Kidney epithelial cell (primary cell): ENCODE results near the gene LRRC8C. TPM values are rescaled to one million over a fixed set of nuclear protein-coding genes. Genes with fewer than 3 reads are reported as not detected.

ENCODE experiments used
- DNase-seq: peaks from one replicate; pipeline ENCODE4 v3.0.0-alpha.2; 2010; ENCODE audit warnings: low read depth
- H3K27me3 ChIP-seq: 2 replicates; pipeline ENCODE4 v1.6.0; 2011; ENCODE audit warnings: low read length; ENCODE audit not compliant: control insufficient read depth, insufficient read depth
- H3K36me3 ChIP-seq: 2 replicates; pipeline ENCODE4 v1.5.1; 2011; ENCODE audit warnings: low read length; ENCODE audit not compliant: control insufficient read depth, insufficient read depth
- H3K4me3 ChIP-seq: 2 replicates; pipeline ENCODE4 v1.5.1; 2011; ENCODE audit warnings: low read depth, mild to moderate bottlenecking, control low read depth, low read length
- CTCF ChIP-seq: IDR thresholded peaks from 2 replicates; pipeline ENCODE4 v1.5.1; 2011; ENCODE audit warnings: mild to moderate bottlenecking, moderate library complexity, low read length, control low read depth, inconsistent platforms; ENCODE audit not compliant: insufficient read depth, poor library complexity, severe bottlenecking
- total RNA-seq: library from RNA; depleted of rRNA; stranded (reverse); fragments of >200 nt; gene quantifications from 2 replicates; pipeline ENCODE4 v1.2.3, GENCODE V29; 2015

LRRC8C gene
- total RNA-seq, 1 donor from 2014 or later, result 2.7 TPM

DNA sequence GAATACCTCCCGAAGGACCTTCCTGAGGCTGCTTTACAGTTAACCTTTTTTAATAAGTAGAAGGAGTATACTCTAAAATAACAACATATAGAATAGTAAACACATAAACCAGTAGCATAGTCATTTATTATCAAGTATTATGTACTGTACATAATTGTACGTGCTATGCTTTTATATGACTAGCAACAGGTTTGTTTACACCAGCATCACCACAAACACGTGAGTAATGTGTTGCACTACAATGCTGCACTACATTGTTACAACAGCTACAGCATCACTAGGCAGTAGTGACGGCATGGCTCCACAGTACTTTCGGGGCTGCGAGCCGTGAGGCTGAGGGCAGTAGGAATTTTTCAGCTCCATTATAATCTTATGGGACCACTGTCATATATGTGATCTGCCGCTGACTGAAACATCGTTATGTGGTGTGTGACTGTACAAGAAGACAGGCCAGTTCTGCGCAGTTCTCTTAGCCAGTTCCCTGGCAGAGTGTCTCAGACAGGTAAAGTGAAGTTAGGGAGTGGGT lies 105.1 kb downstream of the LRRC8C start:
- Histone ChIP-seq H3K4me3 (no peak overlapping the region), H3K36me3 (no peaks in the 10 kb centered on the region), H3K27me3 (no peaks in the 10 kb centered on the region)
- no peak for TF ChIP-seq CTCF
- no peak for DNase-seq

DNA sequence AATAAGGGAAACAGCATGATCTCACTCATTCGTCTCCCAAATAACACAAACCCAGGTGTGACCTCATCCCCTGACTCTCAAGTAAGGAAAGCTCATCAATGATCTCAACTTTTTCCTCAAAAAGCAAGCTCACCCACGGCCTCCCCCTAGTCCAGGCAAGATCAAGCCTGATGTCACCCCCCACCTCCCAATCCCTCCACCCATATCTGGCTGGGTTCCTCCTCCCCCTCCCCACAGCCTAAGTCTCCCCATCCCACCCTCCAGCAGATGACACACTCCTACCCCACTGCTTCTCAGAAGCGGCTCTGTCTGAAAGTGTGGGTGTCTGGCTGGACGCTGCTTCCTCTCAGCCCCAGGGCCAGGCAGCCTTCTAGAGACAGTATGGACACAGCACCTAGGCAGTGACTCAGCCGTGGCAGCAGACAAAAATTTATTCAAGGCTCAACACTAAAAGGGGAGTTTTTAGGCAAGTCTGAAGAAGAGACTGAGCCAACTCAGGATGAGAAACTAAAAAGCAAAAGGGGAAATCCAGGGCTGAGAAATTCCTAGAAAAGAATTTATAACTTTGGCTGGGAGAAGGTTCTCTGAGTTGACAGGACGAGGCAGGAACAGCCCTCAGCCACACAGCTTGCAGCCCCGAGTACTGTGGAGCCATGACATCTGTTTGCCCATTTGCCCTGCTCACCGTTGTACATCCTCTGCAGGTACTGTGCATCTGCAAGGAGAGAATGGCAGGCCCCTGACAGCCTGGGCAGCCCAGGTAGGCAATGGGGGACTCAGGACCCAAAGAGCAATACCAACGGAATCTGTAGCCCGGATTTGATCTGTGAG lies 106.3 kb downstream of the LRRC8C start:
- Histone ChIP-seq H3K36me3 (no peaks in the 10 kb centered on the region), H3K27me3 (no peaks in the 10 kb centered on the region), H3K4me3 (no peak overlapping the region)
- no peak for TF ChIP-seq CTCF
- no peak for DNase-seq

GRCh38 chr1:89739844-89740216 lies 106.9 kb downstream of the LRRC8C start:
- H3K36me3 ChIP-seq, result no peaks in the 10 kb centered on the region
- TF ChIP-seq CTCF, result no peak

DNA sequence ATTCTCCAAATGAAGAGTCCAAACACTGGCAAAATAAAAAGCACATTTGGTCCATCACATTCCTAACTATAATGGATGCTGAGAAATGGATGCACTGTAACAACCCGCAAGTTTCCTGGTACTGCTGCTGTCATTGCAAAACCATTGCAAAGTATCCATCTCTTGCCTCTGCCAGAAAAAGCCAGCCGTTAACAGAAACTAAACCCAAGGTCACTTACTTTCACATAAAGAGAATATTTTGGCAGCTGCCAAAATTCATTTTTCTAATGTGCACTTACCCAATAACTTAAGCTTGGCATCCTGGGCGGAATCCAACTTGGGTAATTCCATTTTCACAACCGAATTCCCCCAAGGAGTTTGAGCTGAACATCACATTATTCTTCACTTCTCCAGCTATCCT lies 110.9 kb downstream of the LRRC8C start:
- no peak for TF ChIP-seq CTCF
- Histone ChIP-seq H3K27me3 (no peaks in the 10 kb centered on the region), H3K36me3 (no peaks in the 10 kb centered on the region), H3K4me3 (no peak overlapping the region)
- no peak for DNase-seq

More at GRCh38 chr1:89739844-89740216, 106.9 kb downstream of the LRRC8C start:
- no peak for DNase-seq
- H3K27me3 ChIP-seq, result no peaks in the 10 kb centered on the region
- H3K4me3 ChIP-seq, result no peak overlapping the region

DNA sequence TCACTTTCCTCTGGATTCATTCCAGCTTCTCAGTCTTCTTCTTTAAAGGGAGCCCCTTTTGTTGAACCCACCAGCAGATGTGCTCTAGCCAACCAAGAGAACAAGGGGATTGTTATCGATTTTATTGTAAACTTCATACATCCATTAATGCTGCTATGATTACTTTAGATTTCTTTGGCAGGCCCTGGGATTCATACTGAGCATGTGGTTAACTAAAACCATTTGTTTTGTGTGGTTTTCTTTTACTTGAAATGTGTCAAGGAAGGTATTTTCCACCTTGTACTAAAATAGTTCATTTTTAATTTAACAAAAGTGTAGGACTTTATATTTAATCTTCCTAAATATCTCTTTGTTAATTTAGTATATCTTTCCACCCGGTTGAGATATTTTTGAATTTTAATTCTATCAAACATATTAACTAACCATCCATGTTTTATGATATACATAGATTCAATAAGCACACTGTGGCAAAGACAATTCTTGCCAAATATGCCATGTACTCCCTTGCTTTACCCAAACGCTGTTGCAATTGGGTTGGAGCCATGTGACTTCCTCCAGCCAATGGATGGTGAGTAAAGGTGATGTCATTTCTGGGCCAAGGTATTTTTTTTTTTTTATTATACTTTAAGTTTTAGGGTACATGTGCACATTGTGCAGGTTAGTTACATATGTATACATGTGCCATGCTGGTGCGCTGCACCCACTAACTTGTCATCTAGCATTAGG lies 113.7 kb downstream of the LRRC8C start:
- TF ChIP-seq CTCF, result no peak
- DNase-seq, result no peak
- H3K36me3 ChIP-seq, result no peaks in the 10 kb centered on the region
- no peak overlapping the region for H3K4me3 ChIP-seq
- H3K27me3 ChIP-seq, result no peaks in the 10 kb centered on the region
